Measurements from ENCODE around the gene LYRM4.

LYRM4 gene

GRCh38 chr6:5116243-5116991 is 144.3 kb downstream of the LYRM4 start:
- no peak for DNase-seq

- DNase-seq, result no peak
Measured at GRCh38 chr6:5115168-5115567, 145.6 kb downstream of the LYRM4 start.

DNA sequence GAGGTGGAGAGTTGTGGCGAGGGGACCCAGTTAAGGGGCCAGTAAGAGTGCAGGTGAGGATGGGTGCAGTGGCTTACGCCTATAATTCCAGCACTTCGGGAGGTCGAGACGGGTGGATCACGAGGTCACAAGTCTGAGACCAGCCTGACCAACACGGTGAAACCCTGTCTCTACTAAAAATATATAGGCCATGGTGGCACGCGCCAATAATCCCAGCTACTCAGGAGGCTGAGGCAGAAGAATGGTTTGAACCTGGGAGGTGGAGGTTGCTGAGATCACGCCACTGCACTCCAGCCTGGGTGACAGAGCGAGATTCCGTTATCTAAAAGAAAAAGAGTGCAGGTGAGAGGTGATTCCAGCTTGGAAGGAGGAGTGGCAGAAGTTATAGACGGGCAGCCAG is 147.7 kb downstream of the LYRM4 start:
- DNase-seq, result no peak

GRCh38 chr6:5112066-5112799 is 148.5 kb downstream of the LYRM4 start:
- no peak for DNase-seq

DNA sequence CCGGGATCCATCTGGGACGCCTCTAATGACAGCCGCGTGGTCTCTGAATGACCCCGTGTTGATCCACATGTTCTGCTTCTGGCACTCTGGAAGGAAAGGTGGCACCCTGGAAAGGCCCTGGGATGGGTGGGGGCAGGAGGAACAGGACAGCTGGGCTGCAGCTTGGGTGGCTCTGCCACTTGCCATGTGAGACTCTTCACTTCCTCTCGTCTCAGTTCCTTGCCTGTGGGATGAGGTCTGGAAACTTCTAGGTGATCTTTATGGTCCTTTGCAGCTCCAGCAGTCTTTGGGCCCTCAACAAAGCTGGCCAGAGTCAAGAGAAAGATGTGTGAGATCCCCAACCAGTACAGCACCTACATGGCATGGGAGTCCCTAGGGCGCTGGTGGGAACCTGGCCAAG is 149.1 kb downstream of the LYRM4 start:
- DNase-seq, result no peak

DNA sequence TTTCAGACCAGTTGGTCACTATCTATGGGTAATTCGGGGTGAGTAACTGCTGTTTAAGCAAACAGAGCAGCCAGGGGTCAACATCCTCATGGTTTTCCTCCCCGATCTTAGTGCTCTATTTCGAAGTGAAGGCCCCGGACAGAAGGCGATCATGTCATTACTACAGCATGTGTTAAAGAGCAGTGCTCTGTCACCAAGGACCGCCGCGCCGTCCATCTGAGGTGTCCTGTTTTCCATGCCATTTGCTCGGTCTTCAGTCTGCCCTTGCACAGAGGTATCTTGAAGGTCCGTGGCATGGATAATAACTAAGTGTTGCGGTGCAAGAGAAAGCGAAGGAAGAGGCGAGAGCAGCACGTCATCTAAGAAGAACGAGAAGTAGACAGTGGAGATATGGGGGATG is 150.5 kb downstream of the LYRM4 start:
- DNase-seq, result no peak

DNA sequence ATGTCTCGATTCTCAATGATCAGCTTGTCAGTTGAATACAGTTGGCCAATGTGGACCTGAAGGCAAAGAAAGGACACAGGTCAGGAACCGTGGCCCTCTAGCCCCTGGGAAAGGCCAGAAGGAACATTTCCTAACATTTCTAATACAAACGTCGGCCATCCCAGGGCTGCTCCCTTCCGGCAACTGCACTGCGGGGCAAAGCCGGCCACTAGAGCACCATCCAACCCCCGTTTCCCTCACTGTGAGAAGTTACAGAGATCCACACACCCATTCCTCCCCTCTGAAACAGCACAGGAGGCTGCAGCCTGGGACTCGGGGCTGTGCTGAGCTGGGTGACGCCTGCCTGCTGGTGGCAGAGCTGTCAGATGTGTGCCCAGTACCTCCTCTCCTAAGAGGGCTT is 151.3 kb downstream of the LYRM4 start:
- no peak for DNase-seq

- DNase-seq, result no peak
Measured at GRCh38 chr6:5108536-5109150, 152.1 kb downstream of the LYRM4 start.

DNA sequence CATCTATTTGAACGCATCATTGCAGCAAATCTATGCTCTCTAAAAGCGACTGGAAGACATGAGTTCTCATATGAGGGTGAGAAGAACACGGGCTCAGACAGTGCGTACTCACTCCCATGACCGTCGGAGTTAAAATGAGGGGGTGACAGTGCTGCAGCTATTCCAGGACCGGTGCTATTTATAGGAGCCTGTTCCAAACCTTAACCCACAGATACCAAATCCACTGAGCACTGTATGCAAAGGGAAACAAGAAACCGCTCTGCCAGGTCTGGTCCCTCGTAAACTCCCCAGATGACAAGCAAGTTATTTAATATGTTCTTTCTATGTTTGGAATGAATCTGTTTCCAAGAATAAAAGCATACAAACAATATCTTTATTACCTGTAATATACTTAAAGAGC is 152.7 kb downstream of the LYRM4 start:
- no peak for DNase-seq

DNA sequence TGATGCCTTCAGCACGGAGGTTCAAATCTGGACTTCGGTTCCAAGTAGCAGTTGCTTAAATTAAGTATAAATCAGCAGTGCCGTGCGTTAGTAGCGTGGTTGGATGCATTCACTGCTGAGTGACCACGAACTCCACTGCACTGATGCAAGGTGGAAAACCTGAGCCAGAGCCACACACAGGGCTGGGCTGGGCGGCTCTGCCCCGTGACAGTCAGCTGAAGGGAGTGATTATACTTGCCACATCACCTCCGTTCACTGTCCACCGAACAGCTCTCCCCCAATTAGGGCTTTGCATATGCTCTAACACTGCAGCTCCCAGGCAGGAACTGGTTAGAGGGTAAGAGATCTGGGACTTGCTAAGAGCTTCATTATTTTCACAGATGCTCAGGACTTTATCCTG is 153.4 kb downstream of the LYRM4 start:
- no peak for DNase-seq

DNA sequence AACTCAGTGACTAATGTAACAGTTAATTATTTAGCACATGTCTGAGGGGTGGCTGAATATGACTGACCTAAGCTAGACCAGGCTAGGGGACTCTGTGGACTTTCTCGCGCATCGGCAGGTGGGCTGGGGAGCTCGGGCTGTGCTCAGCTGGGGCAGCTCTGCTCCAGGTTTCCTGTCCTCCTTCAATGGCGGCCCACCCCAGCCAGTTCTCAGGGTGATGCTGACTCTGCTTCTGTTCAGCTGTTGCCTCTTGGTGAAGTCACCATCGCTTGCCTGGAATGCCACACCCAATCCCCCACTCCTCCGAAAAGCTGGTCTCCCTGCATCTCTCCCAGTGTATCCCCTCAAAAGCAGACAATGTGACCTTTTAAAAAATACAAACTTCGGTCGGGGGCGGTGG is 155.6 kb downstream of the LYRM4 start:
- DNase-seq, result no peak

- DNase-seq, result no peak
Measured at GRCh38 chr6:5104667-5105066, 156.1 kb downstream of the LYRM4 start.

- no peak for DNase-seq
Measured at GRCh38 chr6:5103250-5103649, 157.5 kb downstream of the LYRM4 start.

GRCh38 chr6:5102267-5102970 is 158.3 kb downstream of the LYRM4 start:
- DNase-seq, result no peak

DNA sequence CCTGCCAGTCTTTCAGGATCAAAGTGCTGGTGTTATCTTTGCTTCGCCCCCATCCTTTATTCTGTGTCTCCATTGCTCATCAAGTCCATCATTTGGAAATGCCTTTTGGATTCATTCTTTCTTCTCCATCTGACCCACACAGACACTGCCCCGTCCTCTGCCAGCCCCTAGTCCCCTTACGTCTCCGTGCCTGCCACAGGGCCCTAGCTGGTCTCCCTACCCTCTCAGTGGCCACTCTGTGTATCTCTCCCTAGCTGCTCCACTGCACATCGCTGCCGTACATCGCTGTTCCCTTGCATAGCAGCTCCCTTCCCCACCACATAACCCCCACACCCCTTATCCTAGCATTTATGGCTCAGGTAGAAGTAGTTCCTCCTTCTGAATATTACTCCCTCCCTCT is 159.9 kb downstream of the LYRM4 start:
- no peak for DNase-seq

DNA sequence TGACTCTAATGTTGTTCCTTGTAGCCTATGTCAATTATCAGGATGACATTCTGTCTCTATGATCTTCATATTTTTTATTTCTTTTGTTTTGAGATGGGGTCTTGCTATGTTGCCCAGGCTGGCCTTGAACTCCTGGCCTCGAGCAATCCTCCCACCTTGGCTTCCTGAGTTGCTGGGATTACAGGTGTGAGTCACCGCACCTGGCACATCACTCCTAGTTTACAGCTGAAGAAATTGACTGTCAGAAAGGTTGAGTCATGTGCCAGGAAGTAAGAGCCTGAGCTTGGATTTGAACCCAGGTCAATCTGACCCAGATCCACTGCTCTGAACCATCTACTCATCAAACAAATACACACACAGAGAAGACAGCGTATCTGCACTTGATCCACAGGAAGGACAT is 161.2 kb downstream of the LYRM4 start:
- DNase-seq, result no peak

- DNase-seq, result no peak
Measured at GRCh38 chr6:5098501-5099270, 162.1 kb downstream of the LYRM4 start.

DNA sequence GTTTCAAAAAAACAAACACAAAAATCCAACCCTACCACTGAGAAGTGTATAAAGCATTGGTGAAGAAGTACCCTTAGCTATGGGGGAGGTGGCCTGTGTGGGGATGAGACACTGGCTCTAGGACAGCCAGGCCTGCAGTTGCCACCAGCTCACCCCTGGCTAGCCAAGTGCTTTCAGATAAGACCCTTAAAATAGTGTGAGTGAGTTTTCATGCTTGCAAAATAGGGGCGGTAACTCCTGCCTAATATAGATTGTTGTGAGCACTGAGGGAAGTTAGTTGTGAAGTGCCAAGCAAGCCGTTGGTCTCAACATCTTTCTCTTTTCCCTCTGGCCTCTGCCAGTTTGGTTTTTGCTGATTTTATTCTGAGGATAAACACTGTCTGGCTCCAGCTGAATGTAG is 164.3 kb downstream of the LYRM4 start:
- no peak for DNase-seq

DNA sequence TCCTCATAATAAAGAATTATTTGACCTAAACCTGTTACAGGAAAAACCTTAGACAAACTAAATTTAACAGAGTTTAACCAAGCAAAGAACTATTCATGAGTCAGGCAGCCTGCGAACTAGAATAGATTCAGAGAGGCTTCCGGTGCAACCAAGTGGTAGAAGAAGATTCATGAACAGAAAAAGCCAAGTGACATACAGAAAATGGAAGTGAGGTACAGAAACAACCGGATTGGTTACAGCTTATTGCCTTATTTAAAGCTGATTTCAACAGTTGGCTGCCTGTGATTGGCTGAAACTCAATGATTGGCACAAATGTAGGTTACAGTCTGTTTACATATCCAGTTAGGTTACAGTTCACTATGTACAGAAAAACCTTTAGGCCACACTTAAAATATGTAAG is 165.5 kb downstream of the LYRM4 start:
- DNase-seq, result no peak

GRCh38 chr6:5094327-5094726 is 166.4 kb downstream of the LYRM4 start:
- DNase-seq, result no peak

- DNase-seq, result no peak
Measured at GRCh38 chr6:5093231-5094015, 167.3 kb downstream of the LYRM4 start.
